Tibial artery (tissue), 4 donors: Measurements from ENCODE around the gene ATXN7L1.

Experiments used
- DNase-seq, 2 donors: peaks; one replicate each; pipeline ENCODE4 v3.0.0-alpha.2; 2019
- H3K27ac ChIP-seq, 2 donors: fragments of 200-600 bp; sonication (generic) in 1 of 2; 1 replicate in 1 of 2; 2 replicates in 1 of 2; pipeline ENCODE4 v1.5.1; 2018 to 2019; ENCODE audit warnings: mild to moderate bottlenecking in 1 of 2
- H3K27me3 ChIP-seq, 2 donors: fragments of 200-600 bp; sonication (generic) in 1 of 2; one replicate each; pipeline versions ENCODE4 v1.5.1 to v1.6.0; 2016 to 2019
- H3K36me3 ChIP-seq, 3 donors: fragments of 200-600 bp; sonication (generic) in 2 of 3; one replicate each; pipeline ENCODE4 v1.5.1; 2016 to 2019; ENCODE audit warnings: mild to moderate bottlenecking in 2 of 3
- H3K4me1 ChIP-seq, 4 donors: fragments of 200-600 bp; sonication (generic) in 2 of 4; 1 replicate in 3 of 4; 2 replicates in 1 of 4; pipeline ENCODE4 v1.5.1; 2016 to 2019
- H3K4me3 ChIP-seq, 2 donors: fragments of 200-600 bp; sonication (generic) in 1 of 2; 1 replicate in 1 of 2; 2 replicates in 1 of 2; pipeline ENCODE4 v1.5.1; 2018 to 2019; ENCODE audit warnings: mild to moderate bottlenecking in 2 of 2
- H3K9me3 ChIP-seq, 3 donors: fragments of 200-600 bp; sonication (generic) in 1 of 3; one replicate each; pipeline ENCODE4 v1.5.1; 2016 to 2019
- CTCF ChIP-seq, 2 experiments: fragments of 200-600 bp in 1 of 2; fragments of 450-650 bp in 1 of 2; IDR thresholded peaks; one replicate each; pipeline ENCODE4 v1.5.1; 2017 to 2019; ENCODE audit warnings: antibody characterized with exemption in 2 of 2, mild to moderate bottlenecking in 1 of 2, moderate library complexity in 1 of 2
- intact Hi-C: fragments of 100-400 bp; cut with DNase I; formaldehyde crosslinking; loops from one replicate; pipeline ENCODE4 v1.15.0; 2023; ENCODE audit warnings: low total_unique reads

ATXN7L1 gene

GRCh38 chr7:105674200-105674920 is 202.0 kb downstream of the ATXN7L1 start:
- Histone ChIP-seq H3K36me3 (no peaks in the 10 kb centered on the region), H3K4me1 (peaks cover 0 to 15% (median 10%) of the 10 kb centered on the region in 4 donors), H3K27ac (no peak overlapping the region), H3K4me3 (no peak overlapping the region), H3K9me3 (no peaks in the 10 kb centered on the region), H3K27me3 (no peaks in the 10 kb centered on the region)
- DNase-seq, result no peak
- intact Hi-C loops, result no loop called here
- no peak for TF ChIP-seq CTCF (IDR thresholded peaks at IDR 0.05)

GRCh38 chr7:105673367-105674084 is 202.9 kb downstream of the ATXN7L1 start:
- H3K4me1 ChIP-seq, result peaks cover 0 to 15% (median 4%) of the 10 kb centered on the region in 4 donors
- DNase-seq, result no peak
- H3K9me3 ChIP-seq, result no peaks in the 10 kb centered on the region
- TF ChIP-seq CTCF (IDR thresholded peaks at IDR 0.05), result no peak
- H3K36me3 ChIP-seq, result no peaks in the 10 kb centered on the region
- intact Hi-C loops, result no loop called here
- H3K27me3 ChIP-seq, result no peaks in the 10 kb centered on the region
- H3K4me3 ChIP-seq, result no peak overlapping the region
- H3K27ac ChIP-seq, result no peak overlapping the region

GRCh38 chr7:105672801-105673200 is 203.6 kb downstream of the ATXN7L1 start:
- no peak for DNase-seq
- H3K27me3 ChIP-seq, result no peaks in the 10 kb centered on the region
- intact Hi-C loops, result no loop called here
- H3K4me3 ChIP-seq, result no peak overlapping the region
- TF ChIP-seq CTCF (IDR thresholded peaks at IDR 0.05), result no peak
- H3K36me3 ChIP-seq, result no peaks in the 10 kb centered on the region
- no peaks in the 10 kb centered on the region for H3K9me3 ChIP-seq
- peaks cover 0 to 15% (median 0%) of the 10 kb centered on the region in 4 donors for H3K4me1 ChIP-seq
- H3K27ac ChIP-seq, result no peak overlapping the region

- no peak for DNase-seq
- intact Hi-C loops, result no loop called here
- Histone ChIP-seq H3K4me1 (no peaks in the 10 kb centered on the region), H3K9me3 (no peaks in the 10 kb centered on the region), H3K27me3 (no peaks in the 10 kb centered on the region), H3K36me3 (peaks cover 0 to 28% (median 22%) of the 10 kb centered on the region in 3 donors), H3K27ac (no peak overlapping the region), H3K4me3 (no peak overlapping the region)
- no peak for TF ChIP-seq CTCF (IDR thresholded peaks at IDR 0.05)
Observed at GRCh38 chr7:105666324-105666723, 210.1 kb downstream of the ATXN7L1 start.

GRCh38 chr7:105665684-105666083 is 210.7 kb downstream of the ATXN7L1 start:
- Histone ChIP-seq H3K9me3 (no peaks in the 10 kb centered on the region), H3K4me1 (no peaks in the 10 kb centered on the region), H3K4me3 (no peak overlapping the region), H3K36me3 (peaks cover 0 to 34% (median 26%) of the 10 kb centered on the region in 3 donors), H3K27ac (no peak overlapping the region), H3K27me3 (no peaks in the 10 kb centered on the region)
- intact Hi-C loops, result no loop called here
- no peak for TF ChIP-seq CTCF (IDR thresholded peaks at IDR 0.05)
- no peak for DNase-seq
